Thyroid gland (tissue), 4 donors: ENCODE data around the gene TRRAP.

ENCODE experiments used
- POLR2A ChIP-seq, 2 donors: fragments of 450-650 bp; IDR thresholded peaks; one replicate each; pipeline ENCODE4 v1.6.1; 2017; ENCODE audit warnings: antibody characterized with exemption in 2 of 2, mild to moderate bottlenecking in 2 of 2, moderate library complexity in 1 of 2
- TF ChIP-seq, protein P1 (sequence below), 6 experiments: fragments of 200-600 bp in 3 of 6; fragments of 450-650 bp in 3 of 6; sonication (generic) in 3 of 6; IDR thresholded peaks; one replicate each; pipeline ENCODE4 v1.5.1; 2016 to 2019; ENCODE audit warnings: antibody characterized with exemption in 6 of 6, mild to moderate bottlenecking in 2 of 6, inconsistent platforms in 1 of 6, moderate library complexity in 1 of 6

GRCh38 chr7:98910427-98910826 is 32.1 kb downstream of the TRRAP start:
- TF ChIP-seq, protein P1, sequence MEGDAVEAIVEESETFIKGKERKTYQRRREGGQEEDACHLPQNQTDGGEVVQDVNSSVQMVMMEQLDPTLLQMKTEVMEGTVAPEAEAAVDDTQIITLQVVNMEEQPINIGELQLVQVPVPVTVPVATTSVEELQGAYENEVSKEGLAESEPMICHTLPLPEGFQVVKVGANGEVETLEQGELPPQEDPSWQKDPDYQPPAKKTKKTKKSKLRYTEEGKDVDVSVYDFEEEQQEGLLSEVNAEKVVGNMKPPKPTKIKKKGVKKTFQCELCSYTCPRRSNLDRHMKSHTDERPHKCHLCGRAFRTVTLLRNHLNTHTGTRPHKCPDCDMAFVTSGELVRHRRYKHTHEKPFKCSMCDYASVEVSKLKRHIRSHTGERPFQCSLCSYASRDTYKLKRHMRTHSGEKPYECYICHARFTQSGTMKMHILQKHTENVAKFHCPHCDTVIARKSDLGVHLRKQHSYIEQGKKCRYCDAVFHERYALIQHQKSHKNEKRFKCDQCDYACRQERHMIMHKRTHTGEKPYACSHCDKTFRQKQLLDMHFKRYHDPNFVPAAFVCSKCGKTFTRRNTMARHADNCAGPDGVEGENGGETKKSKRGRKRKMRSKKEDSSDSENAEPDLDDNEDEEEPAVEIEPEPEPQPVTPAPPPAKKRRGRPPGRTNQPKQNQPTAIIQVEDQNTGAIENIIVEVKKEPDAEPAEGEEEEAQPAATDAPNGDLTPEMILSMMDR (IDR thresholded peaks at IDR 0.05): no peak
- no peak for TF ChIP-seq POLR2A (IDR thresholded peaks at IDR 0.05)
